Measurements from ENCODE around the gene KRT25.

Gene KRT25

GRCh38 chr17:40794466-40794865, 39.3 kb upstream of the KRT25 start:
- TF ChIP-seq CTCF (IDR thresholded peaks at IDR 0.05; ENCODE audit: insufficient read depth, low read depth, low read length, missing control alignments): no peak
- no peak overlapping the region for H3K4me3 ChIP-seq (ENCODE audit: low read depth, low read length)
- no peak for DNase-seq (ENCODE audit: low read depth)

GRCh38 chr17:40793832-40794231, 38.7 kb upstream of the KRT25 start:
- no peak for TF ChIP-seq CTCF (IDR thresholded peaks at IDR 0.05; ENCODE audit: insufficient read depth, low read depth, low read length, missing control alignments)
- no peak for DNase-seq (ENCODE audit: low read depth)
- no peak overlapping the region for H3K4me3 ChIP-seq (ENCODE audit: low read depth, low read length)

- TF ChIP-seq CTCF (IDR thresholded peaks at IDR 0.05; ENCODE audit: insufficient read depth, low read depth, low read length, missing control alignments): peak; percentile 49
- H3K4me3 ChIP-seq (ENCODE audit: low read depth, low read length): no peak overlapping the region
- DNase-seq (ENCODE audit: low read depth): peak; percentile 22
Observed at GRCh38 chr17:40791787-40792436, 36.8 kb upstream of the KRT25 start.

GRCh38 chr17:40791111-40791510, 36.0 kb upstream of the KRT25 start:
- H3K4me3 ChIP-seq (ENCODE audit: low read depth, low read length): no peak overlapping the region
- no peak for DNase-seq (ENCODE audit: low read depth)
- TF ChIP-seq CTCF (IDR thresholded peaks at IDR 0.05; ENCODE audit: insufficient read depth, low read depth, low read length, missing control alignments): no peak

GRCh38 chr17:40782450-40782849, 27.3 kb upstream of the KRT25 start, which contains the start of gene KRT27:
TSS of gene KRT27 (minus strand) at chr17:40782550. CDS start at chr17:40782493, 57 bp downstream.
- no peak within 1 kb of the TSS for H3K4me3 ChIP-seq (ENCODE audit: low read depth, low read length)
- DNase-seq (ENCODE audit: low read depth): no peak
- TF ChIP-seq CTCF (IDR thresholded peaks at IDR 0.05; ENCODE audit: insufficient read depth, low read depth, low read length, missing control alignments): no peak

- DNase-seq (ENCODE audit: low read depth): no peak
- no peak for TF ChIP-seq CTCF (IDR thresholded peaks at IDR 0.05; ENCODE audit: insufficient read depth, low read depth, low read length, missing control alignments)
- H3K4me3 ChIP-seq (ENCODE audit: low read depth, low read length): no peak overlapping the region
Observed at GRCh38 chr17:40779181-40779909, 24.2 kb upstream of the KRT25 start.

All from GM12865 (cell line).